ENCODE data around the gene UST. TPM values are rescaled to one million over a fixed set of nuclear protein-coding genes. Genes with fewer than 3 reads are reported as not detected.

The UST gene
- total RNA-seq, 2 donors from 2014 or later, result 24.2 to 30.8 TPM

GRCh38 chr6:149014631-149015534 lies 268.1 kb downstream of the UST start:
- H3K4me1 ChIP-seq (ENCODE audit: control insufficient read depth in 1 of 2, low read depth in 2 of 2), result peaks cover 0 to 4% of the 10 kb centered on the region in 2 donors
- ATAC-seq (ENCODE audit: insufficient number of reproducible peaks, low FRiP score, low read depth) (no peak), DNase-seq (ENCODE audit: low spot score) (no peak)
- no peak overlapping the region for H3K27ac ChIP-seq
- no peaks in the 10 kb centered on the region for H3K9me3 ChIP-seq
- no peak overlapping the region for H3K4me3 ChIP-seq
- no peaks in the 10 kb centered on the region for H3K27me3 ChIP-seq (replicated peaks; ENCODE audit: insufficient read depth)
- TF ChIP-seq CTCF (IDR thresholded peaks at IDR 0.05), result no peak
- H3K36me3 ChIP-seq, result no peaks in the 10 kb centered on the region

- Histone ChIP-seq H3K9me3 (no peaks in the 10 kb centered on the region), H3K27me3 (replicated peaks; ENCODE audit: insufficient read depth) (no peaks in the 10 kb centered on the region), H3K4me3 (no peak overlapping the region), H3K4me1 (ENCODE audit: control insufficient read depth in 1 of 2, low read depth in 2 of 2) (peaks cover 0 to 4% of the 10 kb centered on the region in 2 donors), H3K27ac (no peak overlapping the region), H3K36me3 (no peaks in the 10 kb centered on the region)
- DNase-seq (ENCODE audit: low spot score) (no peak), ATAC-seq (ENCODE audit: insufficient number of reproducible peaks, low FRiP score, low read depth) (no peak)
- no peak for TF ChIP-seq CTCF (IDR thresholded peaks at IDR 0.05)
Measured at GRCh38 chr6:149015535-149016525, 269.0 kb downstream of the UST start.

GRCh38 chr6:149016716-149017115 lies 269.9 kb downstream of the UST start:
- H3K27me3 ChIP-seq (replicated peaks; ENCODE audit: insufficient read depth), result no peaks in the 10 kb centered on the region
- TF ChIP-seq CTCF (IDR thresholded peaks at IDR 0.05), result no peak
- no peaks in the 10 kb centered on the region for H3K9me3 ChIP-seq
- H3K4me1 ChIP-seq (ENCODE audit: control insufficient read depth in 1 of 2, low read depth in 2 of 2), result peaks cover 0 to 4% of the 10 kb centered on the region in 2 donors
- no peaks in the 10 kb centered on the region for H3K36me3 ChIP-seq
- no peak overlapping the region for H3K4me3 ChIP-seq
- ATAC-seq (ENCODE audit: insufficient number of reproducible peaks, low FRiP score, low read depth) (no peak), DNase-seq (ENCODE audit: low spot score) (no peak)
- no peak overlapping the region for H3K27ac ChIP-seq

- no peak overlapping the region for H3K27ac ChIP-seq
- TF ChIP-seq CTCF (IDR thresholded peaks at IDR 0.05), result no peak
- H3K4me1 ChIP-seq (ENCODE audit: control insufficient read depth in 1 of 2, low read depth in 2 of 2), result peaks cover 0 to 2% of the 10 kb centered on the region in 2 donors
- no peak for ATAC-seq (ENCODE audit: insufficient number of reproducible peaks, low FRiP score, low read depth)
- no peak for DNase-seq (ENCODE audit: low spot score)
- no peaks in the 10 kb centered on the region for H3K36me3 ChIP-seq
- H3K27me3 ChIP-seq (replicated peaks; ENCODE audit: insufficient read depth), result no peaks in the 10 kb centered on the region
- no peak overlapping the region for H3K4me3 ChIP-seq
- no peaks in the 10 kb centered on the region for H3K9me3 ChIP-seq
Measured at GRCh38 chr6:149020319-149020718, 273.5 kb downstream of the UST start.

- Histone ChIP-seq H3K27me3 (replicated peaks; ENCODE audit: insufficient read depth) (no peaks in the 10 kb centered on the region), H3K4me3 (no peak overlapping the region), H3K27ac (no peak overlapping the region), H3K4me1 (ENCODE audit: control insufficient read depth in 1 of 2, low read depth in 2 of 2) (no peaks in the 10 kb centered on the region), H3K36me3 (no peaks in the 10 kb centered on the region), H3K9me3 (no peaks in the 10 kb centered on the region)
- ATAC-seq (ENCODE audit: insufficient number of reproducible peaks, low FRiP score, low read depth) (no peak), DNase-seq (ENCODE audit: low spot score) (no peak)
- no peak for TF ChIP-seq CTCF (IDR thresholded peaks at IDR 0.05)
Measured at GRCh38 chr6:149024361-149024760, 277.5 kb downstream of the UST start.

All from thoracic aorta (tissue), 2 donors.